ENCODE results near the gene ZNF18. TPM values are rescaled to one million over a fixed set of nuclear protein-coding genes. Genes with fewer than 3 reads are reported as not detected.
A peak's percentile ranks its signal among the peaks of the same experiment; 100 is the strongest.

The ZNF18 gene
- total and polyA plus RNA-seq, 2 of the 13 experiments (the other 11 are each of a cell fraction or from before 2014, with no cell fraction given) = 2.4 to 5.4 TPM

GRCh38 chr17:11986179-11986941, 10.9 kb downstream of the ZNF18 start (continued):
- TF ChIP-seq AHDC1 (CRISPR knock-in tag; IDR thresholded peaks at IDR 0.05; ENCODE audit: borderline replicate concordance) (peak; percentile 76; the same call in 1 of the 2 replicates), TMF1 (CRISPR knock-in tag; IDR thresholded peaks at IDR 0.05; ENCODE audit: low read depth) (no peak), DPF2 (CRISPR knock-in tag; IDR thresholded peaks at IDR 0.05; ENCODE audit: borderline replicate concordance, low read depth) (0 out of 2 replicates have a peak, but pooled peaks have one; percentile 50), FOXP1 (IDR thresholded peaks at IDR 0.05) (no peak), FOXP1 (CRISPR knock-in tag; IDR thresholded peaks at IDR 0.05) (peak; percentile 30; the same call in 1 of the 2 replicates), HNF4G (IDR thresholded peaks at IDR 0.05; ENCODE audit: borderline replicate concordance, low read depth, low read length) (peak; percentile 28; the same call in 1 of the 2 replicates), HNF4G (CRISPR knock-in tag; IDR thresholded peaks at IDR 0.05; ENCODE audit: borderline replicate concordance, low read depth) (no peak), TBX3 (IDR thresholded peaks at IDR 0.05; ENCODE audit: borderline replicate concordance) (peak; percentile 58; the same call in 1 of the 2 replicates), PBX2 (CRISPR knock-in tag; IDR thresholded peaks at IDR 0.05) (no peak), HNF4A (CRISPR knock-in tag; IDR thresholded peaks at IDR 0.05) (peak; percentile 64), EP300 (IDR thresholded peaks at IDR 0.05; ENCODE audit: low read depth in 2 of 2, low read length in 2 of 2) (no peak; a peak in 1 of 4 replicates), EP300 (CRISPR knock-in tag; IDR thresholded peaks at IDR 0.05; ENCODE audit: borderline replicate concordance) (no peak), TCF7 (IDR thresholded peaks at IDR 0.05; ENCODE audit: low read depth) (peak; percentile 45; the same call in 1 of the 2 replicates), TEAD3 (CRISPR knock-in tag; optimal IDR thresholded peaks at IDR 0.05; ENCODE audit: borderline replicate concordance) (peak; percentile 15), MAFK (conservative IDR thresholded peaks at IDR 0.05 in 1 of 2, IDR thresholded peaks at IDR 0.05 in 1 of 2; ENCODE audit: low read length in 2 of 2) (0 out of 4 replicates have a peak, but pooled peaks of 1 of the 2 experiments have one; percentile 20)

All from HepG2 (cell line).